Globus pallidus (tissue), 1 donor: ENCODE results near the gene RABGAP1L.
"Not testable (repeated sequence)": the region's sequence is repeated elsewhere in the genome, so short reads cannot be mapped to it uniquely, and the experiment has no call there.

Experiments
- DNase-seq: peaks from one replicate; pipeline ENCODE4 v3.0.0-alpha.2; 2015; ENCODE audit warnings: low spot score

Gene RABGAP1L

GRCh38 chr1:174995916-174996315, 836.6 kb downstream of the RABGAP1L start:
- DNase-seq: no peak

- no peak for DNase-seq
These were observed 837.2 kb downstream of the RABGAP1L start for GRCh38 chr1:174996476-174996875.

GRCh38 chr1:174997041-174997440, 837.7 kb downstream of the RABGAP1L start:
- no peak for DNase-seq

GRCh38 chr1:174998569-174999215, 839.4 kb downstream of the RABGAP1L start:
- peak; percentile 73 for DNase-seq

- peak; percentile 99 for DNase-seq
These were observed 840.1 kb downstream of the RABGAP1L start for GRCh38 chr1:174999216-174999935.

GRCh38 chr1:174999936-175000696, 840.8 kb downstream of the RABGAP1L start, which contains the start of gene CACYBP:
TSS of gene CACYBP (plus strand) at chr1:174999947. CDS start at chr1:175000181, 234 bp downstream.
- no peak for DNase-seq

GRCh38 chr1:175000697-175001187, 841.4 kb downstream of the RABGAP1L start:
- DNase-seq: no peak

GRCh38 chr1:175002910-175003517, 843.7 kb downstream of the RABGAP1L start:
- DNase-seq: no peak

GRCh38 chr1:175003521-175003920, 844.2 kb downstream of the RABGAP1L start:
- DNase-seq: no peak

GRCh38 chr1:175005085-175005783, 845.9 kb downstream of the RABGAP1L start:
- DNase-seq: no peak

- DNase-seq: no peak
These were observed 850.2 kb downstream of the RABGAP1L start for GRCh38 chr1:175009532-175009931.

GRCh38 chr1:175013445-175013844, 854.1 kb downstream of the RABGAP1L start:
- no peak for DNase-seq

GRCh38 chr1:175015243-175015642, 855.9 kb downstream of the RABGAP1L start:
- no peak for DNase-seq

GRCh38 chr1:175019524-175019923, 860.2 kb downstream of the RABGAP1L start:
- no peak for DNase-seq

- DNase-seq: peak; percentile 96
These were observed 864.0 kb downstream of the RABGAP1L start, which contains the start of gene MRPS14 for GRCh38 chr1:175023043-175023921. TSS of gene MRPS14 (minus strand) at chr1:175023425. CDS start at chr1:175023408, 17 bp downstream.

GRCh38 chr1:175023922-175024242, 864.6 kb downstream of the RABGAP1L start:
- DNase-seq: not testable (repeated sequence)

- DNase-seq: no peak
These were observed 865.5 kb downstream of the RABGAP1L start for GRCh38 chr1:175024773-175025172.

GRCh38 chr1:175033953-175034352, 874.6 kb downstream of the RABGAP1L start:
- DNase-seq: no peak

- DNase-seq: no peak
These were observed 875.5 kb downstream of the RABGAP1L start for GRCh38 chr1:175034775-175035174.

GRCh38 chr1:175035865-175036264, 876.5 kb downstream of the RABGAP1L start:
- no peak for DNase-seq
